Prostate gland (tissue), 2 donors: ENCODE results near the gene KIF5A. TPM values are rescaled to one million over a fixed set of nuclear protein-coding genes. Genes with fewer than 3 reads are reported as not detected.

Experiments
- DNase-seq: peaks from one replicate; pipeline ENCODE4 v3.0.0-alpha.2; 2019; ENCODE audit warnings: low spot score
- H3K27ac ChIP-seq, 2 donors: fragments of 200-600 bp; sonication (generic); 2 replicates each; pipeline ENCODE4 v1.5.1; 2017 to 2019
- H3K27me3 ChIP-seq: fragments of 200-600 bp; sonication (generic); replicated peaks from 2 replicates; pipeline ENCODE4 v1.5.1; 2019; ENCODE audit not compliant: insufficient read depth
- H3K36me3 ChIP-seq, 2 donors: fragments of 200-600 bp; sonication (generic); 1 replicate in 1 of 2; 2 replicates in 1 of 2; pipeline versions ENCODE4 v1.5.1 to v1.8.1; 2017 to 2019
- H3K4me1 ChIP-seq: fragments of 200-600 bp; sonication (generic); replicated peaks from 2 replicates; pipeline ENCODE4 v1.5.1; 2019
- H3K4me3 ChIP-seq, 2 donors: fragments of 200-600 bp; sonication (generic); 2 replicates each; pipeline ENCODE4 v1.5.1; 2017 to 2019
- H3K9me3 ChIP-seq: fragments of 200-600 bp; sonication (generic); 2 replicates; pipeline ENCODE4 v1.5.1; 2017
- CTCF ChIP-seq, 4 experiments: fragments of 200-600 bp in 2 of 4; fragments of 450-650 bp in 2 of 4; sonication (generic) in 2 of 4; IDR thresholded peaks; 1 replicate in 3 of 4; 2 replicates in 1 of 4; pipeline ENCODE4 v1.5.1; 2016 to 2019; ENCODE audit warnings: antibody characterized with exemption in 4 of 4, mild to moderate bottlenecking in 2 of 4, moderate library complexity in 2 of 4
- POLR2A ChIP-seq: fragments of 450-650 bp; IDR thresholded peaks from one replicate; pipeline ENCODE4 v1.6.1; 2016; ENCODE audit warnings: antibody characterized with exemption, mild to moderate bottlenecking
- POLR2AphosphoS5 ChIP-seq: sonication (generic); formaldehyde crosslinking; IDR thresholded peaks from one replicate; pipeline ENCODE4 v1.6.1; 2017; ENCODE audit warnings: antibody characterized with exemption
- WGBS: methylation state at CpG from one replicate; pipeline ENCODE4 v1.1.5; 2018; 5-methylcytosine and 5-hydroxymethylcytosine counted together
- intact Hi-C: fragments of 100-400 bp; cut with DNase I; formaldehyde crosslinking; loops from one replicate; pipeline ENCODE4 v1.14.2; 2022
- total RNA-seq, 2 donors: library from RNA; depleted of rRNA; stranded (reverse); fragments of >200 nt; gene quantifications; one replicate each; pipeline ENCODE4 v1.1.0, GENCODE V29; 2016

The KIF5A gene
- total RNA-seq, 2 donors from 2014 or later = 0.50 to 3.7 TPM

GRCh38 chr12:57625261-57626032, 75.6 kb downstream of the KIF5A start:
- 75% methylated on average over 12 of the region's 12 CpGs for WGBS
- Histone ChIP-seq H3K27ac (no peak overlapping the region), H3K9me3 (no peaks in the 10 kb centered on the region), H3K36me3 (no peaks in the 10 kb centered on the region), H3K27me3 (peaks cover 16% of the 10 kb centered on the region), H3K4me3 (no peak overlapping the region), H3K4me1 (peaks cover 8% of the 10 kb centered on the region)
- no peak for DNase-seq
- intact Hi-C loops = loop anchor here (10.0 kb wide), 1 partner anchor 161 kb away; no protein-coding TSS in a partner anchor
- TF ChIP-seq POLR2AphosphoS5 = no peak
- TF ChIP-seq CTCF (IDR thresholded peaks at IDR 0.05) = no peak
- no peak for TF ChIP-seq POLR2A

DNA sequence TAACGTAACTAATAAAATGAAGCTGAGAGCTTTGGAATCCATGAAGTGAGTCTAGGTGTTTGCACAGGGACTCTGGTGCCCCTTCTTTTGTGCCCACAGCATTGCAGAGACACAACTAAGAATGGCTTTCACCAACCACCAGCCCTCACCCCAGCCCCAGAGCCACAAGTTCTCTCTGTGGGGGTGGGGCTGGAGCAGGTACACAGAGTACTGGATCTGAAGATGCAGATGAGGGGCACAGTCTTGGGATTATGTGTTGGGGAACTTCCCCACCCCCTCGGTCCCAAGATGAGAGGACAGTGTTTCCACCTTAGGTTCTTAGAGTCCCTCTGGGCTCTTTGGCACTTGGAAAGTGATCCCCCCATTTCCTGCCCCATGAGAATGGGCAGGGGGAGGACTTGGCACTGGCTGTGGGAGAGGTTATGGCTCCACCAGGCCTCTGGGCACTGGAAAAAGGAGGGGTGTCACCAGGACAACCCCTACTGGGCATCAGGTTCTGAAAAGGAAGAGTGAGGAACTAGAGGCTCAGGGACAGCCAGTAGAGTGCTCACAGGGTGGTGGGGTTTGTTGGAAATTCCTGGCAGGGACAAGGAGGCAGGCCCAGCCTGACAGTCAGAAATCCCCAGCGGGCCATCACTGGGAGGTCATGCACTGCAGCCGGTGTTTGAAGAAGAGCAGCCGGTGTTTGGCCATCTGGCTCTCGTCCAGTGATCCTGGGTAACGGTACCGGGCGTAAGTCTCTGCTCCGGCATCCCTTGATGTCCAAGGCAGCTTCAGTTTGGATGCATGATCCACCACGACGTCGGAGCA, 76.5 kb downstream of the KIF5A start:
- Histone ChIP-seq H3K36me3 (no peaks in the 10 kb centered on the region), H3K4me3 (no peak overlapping the region), H3K4me1 (peaks cover 3% of the 10 kb centered on the region), H3K9me3 (no peaks in the 10 kb centered on the region), H3K27ac (no peak overlapping the region), H3K27me3 (peaks cover 16% of the 10 kb centered on the region)
- intact Hi-C loops = loop anchor here (10.0 kb wide), 1 partner anchor 162 kb away; no protein-coding TSS in a partner anchor
- 34% methylated on average over 13 of the region's 13 CpGs for WGBS
- DNase-seq = no peak
- TF ChIP-seq CTCF (IDR thresholded peaks at IDR 0.05) (no peak), POLR2A (no peak), POLR2AphosphoS5 (no peak)

GRCh38 chr12:57626921-57627445, 77.1 kb downstream of the KIF5A start:
- no peaks in the 10 kb centered on the region for H3K4me1 ChIP-seq
- H3K36me3 ChIP-seq = no peaks in the 10 kb centered on the region
- peaks cover 16% of the 10 kb centered on the region for H3K27me3 ChIP-seq
- DNase-seq = no peak
- H3K4me3 ChIP-seq = no peak overlapping the region
- no peak overlapping the region for H3K27ac ChIP-seq
- TF ChIP-seq POLR2AphosphoS5 (no peak), CTCF (IDR thresholded peaks at IDR 0.05) (no peak), POLR2A (no peak)
- intact Hi-C loops = loop anchor here (10.0 kb wide), 1 partner anchor 162 kb away; no protein-coding TSS in a partner anchor
- 35% methylated on average over 9 of the region's 9 CpGs for WGBS
- H3K9me3 ChIP-seq = no peaks in the 10 kb centered on the region

GRCh38 chr12:57627501-57628279, 77.8 kb downstream of the KIF5A start:
- H3K4me1 ChIP-seq = peaks cover 3% of the 10 kb centered on the region
- H3K4me3 ChIP-seq = no peak overlapping the region
- H3K27me3 ChIP-seq = peaks cover 16% of the 10 kb centered on the region
- no peak for DNase-seq
- 44% methylated on average over 38 of the region's 67 CpGs for WGBS
- no peak overlapping the region for H3K27ac ChIP-seq
- no peaks in the 10 kb centered on the region for H3K9me3 ChIP-seq
- H3K36me3 ChIP-seq = no peaks in the 10 kb centered on the region
- TF ChIP-seq POLR2AphosphoS5 (no peak), CTCF (IDR thresholded peaks at IDR 0.05) (no peak), POLR2A (no peak)
- intact Hi-C loops = loop anchor here (10.0 kb wide), 1 partner anchor 163 kb away; no protein-coding TSS in a partner anchor
